ENCODE results near the gene CST5.
"Not testable (repeated sequence)": the region's sequence is repeated elsewhere in the genome, so short reads cannot be mapped to it uniquely, and the experiment has no call there.

The CST5 gene

DNA sequence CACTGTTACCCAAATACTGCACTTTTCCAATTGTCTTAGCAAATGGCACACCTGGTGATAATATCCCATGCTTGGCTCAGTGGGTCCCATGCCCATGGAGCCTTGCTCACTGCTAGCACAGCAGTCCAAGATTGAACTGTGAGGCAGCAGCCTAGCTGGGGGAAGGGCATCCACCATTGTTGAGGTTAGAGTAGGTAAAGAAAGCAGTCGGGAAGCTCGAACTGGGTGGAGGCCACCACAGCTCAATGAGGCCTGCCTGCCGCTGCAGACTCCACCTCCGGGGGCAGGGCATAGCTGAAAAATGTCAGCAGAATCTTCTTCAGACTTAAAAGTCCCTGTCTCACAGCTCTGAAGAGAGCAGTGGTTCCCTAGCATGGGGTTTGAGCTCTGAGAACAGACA lies 43.8 kb downstream of the CST5 start:
- Histone ChIP-seq H3K9ac (ENCODE audit: low read length) (no peak overlapping the region), H3K27ac (ENCODE audit: low read depth, low read length) (no peak overlapping the region), H3K4me1 (ENCODE audit: control insufficient read depth, insufficient read depth, low read length) (peaks cover 9% of the 10 kb centered on the region; the same call in 1 of the 2 replicates), H3K27me3 (ENCODE audit: control insufficient read depth, insufficient read depth, low read length) (no peaks in the 10 kb centered on the region), H3K36me3 (ENCODE audit: control insufficient read depth, insufficient read depth, low read length) (no peaks in the 10 kb centered on the region), H3K9me3 (ENCODE audit: control insufficient read depth, insufficient read depth, low read depth, low read length) (0 out of 2 replicates have a peak, but pooled peaks cover 10% of the 10 kb centered on the region), H3K4me3 (ENCODE audit: low read depth, low read length) (no peak overlapping the region)

GRCh38 chr20:23832775-23833513 lies 46.6 kb downstream of the CST5 start:
- no peaks in the 10 kb centered on the region for H3K27me3 ChIP-seq (ENCODE audit: control insufficient read depth, insufficient read depth, low read length)
- H3K4me1 ChIP-seq (ENCODE audit: control insufficient read depth, insufficient read depth, low read length) = peaks cover 9% of the 10 kb centered on the region; the same call in 1 of the 2 replicates
- no peak overlapping the region for H3K4me3 ChIP-seq (ENCODE audit: low read depth, low read length)
- no peak overlapping the region for H3K9ac ChIP-seq (ENCODE audit: low read length)
- H3K27ac ChIP-seq (ENCODE audit: low read depth, low read length) = no peak overlapping the region
- H3K36me3 ChIP-seq (ENCODE audit: control insufficient read depth, insufficient read depth, low read length) = no peaks in the 10 kb centered on the region
- H3K9me3 ChIP-seq (ENCODE audit: control insufficient read depth, insufficient read depth, low read depth, low read length) = 0 out of 2 replicates have a peak, but pooled peaks cover 10% of the 10 kb centered on the region

DNA sequence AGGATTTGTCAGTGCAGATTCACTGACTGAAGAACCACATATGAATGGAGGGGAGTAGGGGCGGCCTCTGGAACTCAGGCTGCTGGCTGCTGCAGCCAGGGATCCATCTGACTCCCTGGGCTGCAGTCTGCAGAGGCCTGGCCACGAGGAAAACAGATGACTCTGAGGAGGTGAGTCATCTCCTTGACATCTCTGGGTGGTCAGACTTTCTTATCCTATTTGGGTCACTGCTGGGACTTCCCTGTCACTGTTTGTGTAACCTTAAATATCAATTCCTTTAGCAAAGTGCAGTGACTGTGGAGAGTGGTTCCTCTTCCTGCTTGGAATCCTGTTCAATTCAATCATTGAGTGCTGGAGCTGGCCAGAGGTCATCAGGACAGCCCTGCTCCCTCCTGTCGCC lies 47.6 kb downstream of the CST5 start:
- not testable (repeated sequence) for H3K27me3 ChIP-seq (ENCODE audit: control insufficient read depth, insufficient read depth, low read length); H3K4me3 ChIP-seq (ENCODE audit: low read depth, low read length); H3K27ac ChIP-seq (ENCODE audit: low read depth, low read length); H3K4me1 ChIP-seq (ENCODE audit: control insufficient read depth, insufficient read depth, low read length); H3K36me3 ChIP-seq (ENCODE audit: control insufficient read depth, insufficient read depth, low read length); H3K9ac ChIP-seq (ENCODE audit: low read length); H3K9me3 ChIP-seq (ENCODE audit: control insufficient read depth, insufficient read depth, low read depth, low read length)

GRCh38 chr20:23826541-23827021 lies 53.0 kb downstream of the CST5 start, which contains the start of gene CST2:
Gene CST2, minus strand, starts transcription at chr20:23826729. Its CDS starts 69 bp downstream, at chr20:23826660.
- H3K27ac ChIP-seq (ENCODE audit: low read depth, low read length) = no peak within 1 kb of the TSS
- no peak within 1 kb of the TSS for H3K4me3 ChIP-seq (ENCODE audit: low read depth, low read length)
- H3K4me1 ChIP-seq (ENCODE audit: control insufficient read depth, insufficient read depth, low read length) = peaks cover 13% of the 10 kb centered on the region; the same call in 1 of the 2 replicates
- H3K27me3 ChIP-seq (ENCODE audit: control insufficient read depth, insufficient read depth, low read length) = no peaks in the 10 kb centered on the region
- no peaks in the 10 kb centered on the region for H3K9me3 ChIP-seq (ENCODE audit: control insufficient read depth, insufficient read depth, low read depth, low read length)
- no peak within 1 kb of the TSS for H3K9ac ChIP-seq (ENCODE audit: low read length)
- H3K36me3 ChIP-seq (ENCODE audit: control insufficient read depth, insufficient read depth, low read length) = no peaks in the 10 kb centered on the region
